T-helper 9 cell (primary cell): ENCODE data around the gene DLL1.
"Not testable (repeated sequence)": the region's sequence is repeated elsewhere in the genome, so short reads cannot be mapped to it uniquely, and the experiment has no call there.

Experiments
- DNase-seq: peaks from one replicate; pipeline ENCODE4 v3.0.0-alpha.2; 2020

Gene DLL1

GRCh38 chr6:170267688-170268087, 23.2 kb downstream of the DLL1 start:
- DNase-seq = no peak

GRCh38 chr6:170266061-170266825, 24.6 kb downstream of the DLL1 start:
- DNase-seq = no peak

- no peak for DNase-seq
Measured at GRCh38 chr6:170265655-170266054, 25.2 kb downstream of the DLL1 start.

GRCh38 chr6:170264644-170265043, 26.2 kb downstream of the DLL1 start:
- not testable (repeated sequence) for DNase-seq

GRCh38 chr6:170264086-170264485, 26.8 kb downstream of the DLL1 start:
- DNase-seq = no peak

- DNase-seq = no peak
Measured at GRCh38 chr6:170263410-170263809, 27.5 kb downstream of the DLL1 start.

- DNase-seq = no peak
Measured at GRCh38 chr6:170262489-170263088, 28.3 kb downstream of the DLL1 start.

- no peak for DNase-seq
Measured at GRCh38 chr6:170261643-170262488, 29.0 kb downstream of the DLL1 start.

GRCh38 chr6:170260686-170261085, 30.2 kb downstream of the DLL1 start:
- DNase-seq = no peak

- no peak for DNase-seq
Measured at GRCh38 chr6:170259278-170259677, 31.6 kb downstream of the DLL1 start.

- DNase-seq = no peak
Measured at GRCh38 chr6:170258407-170258806, 32.5 kb downstream of the DLL1 start.

GRCh38 chr6:170257376-170257775, 33.5 kb downstream of the DLL1 start:
- DNase-seq = no peak

GRCh38 chr6:170256641-170257040, 34.2 kb downstream of the DLL1 start:
- no peak for DNase-seq

GRCh38 chr6:170255426-170256125, 35.3 kb downstream of the DLL1 start:
- no peak for DNase-seq

GRCh38 chr6:170254315-170255213, 36.3 kb downstream of the DLL1 start:
- DNase-seq = no peak

- no peak for DNase-seq
Measured at GRCh38 chr6:170253910-170254269, 37.0 kb downstream of the DLL1 start.

GRCh38 chr6:170253226-170253909, 37.5 kb downstream of the DLL1 start:
- no peak for DNase-seq

GRCh38 chr6:170251776-170252571, 38.9 kb downstream of the DLL1 start:
- no peak for DNase-seq

- no peak for DNase-seq
Measured at GRCh38 chr6:170250981-170251775, 39.7 kb downstream of the DLL1 start.

- no peak for DNase-seq
Measured at GRCh38 chr6:170250455-170250854, 40.4 kb downstream of the DLL1 start.
